Hematopoietic multipotent progenitor cell treated with erythropoietin and hydrocortisone succinate and interleukin-3 and kit ligand, for 6 days (in vitro differentiated cells): ENCODE data around the gene ITPRID2.
A peak's percentile ranks its signal among the peaks of the same experiment; 100 is the strongest.

ENCODE experiments used
- DNase-seq: peaks from one replicate; pipeline ENCODE4 v3.0.0-alpha.2; 2015

ITPRID2 gene

DNA sequence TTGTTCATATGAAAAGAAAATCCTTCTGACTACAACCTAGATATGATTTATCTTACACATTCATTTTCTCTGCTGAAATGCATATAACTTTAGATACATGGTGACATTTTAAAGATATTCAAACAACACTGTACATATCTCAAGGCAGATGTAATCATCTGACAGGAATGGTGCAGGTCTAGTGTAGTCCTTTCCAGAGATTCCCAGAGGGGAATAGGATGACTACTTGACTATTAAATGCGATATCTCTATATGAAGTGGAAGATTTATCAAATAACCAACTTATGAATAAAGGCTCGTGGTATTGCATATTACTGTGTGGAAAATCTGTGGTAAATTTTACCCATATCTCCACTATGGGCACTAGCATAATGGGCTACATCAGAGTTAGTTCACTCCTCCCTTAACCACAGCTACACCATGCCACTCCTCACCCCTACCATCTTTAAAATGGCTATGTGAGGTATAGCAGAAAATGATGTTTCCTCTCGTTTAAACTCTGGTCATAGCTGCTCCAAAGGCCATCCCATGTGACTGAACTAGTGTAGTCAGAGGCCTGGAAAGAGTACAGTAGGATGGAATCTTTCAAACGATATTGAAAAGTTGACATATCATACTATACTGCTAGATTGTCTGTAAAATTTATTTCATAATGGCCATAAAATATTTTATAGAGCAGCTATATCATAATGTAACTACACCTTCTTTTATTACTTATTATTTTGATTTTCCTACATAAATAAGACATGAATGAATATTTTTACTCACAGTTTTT is 9.1 kb upstream of the ITPRID2 start:
- no peak for DNase-seq

DNA sequence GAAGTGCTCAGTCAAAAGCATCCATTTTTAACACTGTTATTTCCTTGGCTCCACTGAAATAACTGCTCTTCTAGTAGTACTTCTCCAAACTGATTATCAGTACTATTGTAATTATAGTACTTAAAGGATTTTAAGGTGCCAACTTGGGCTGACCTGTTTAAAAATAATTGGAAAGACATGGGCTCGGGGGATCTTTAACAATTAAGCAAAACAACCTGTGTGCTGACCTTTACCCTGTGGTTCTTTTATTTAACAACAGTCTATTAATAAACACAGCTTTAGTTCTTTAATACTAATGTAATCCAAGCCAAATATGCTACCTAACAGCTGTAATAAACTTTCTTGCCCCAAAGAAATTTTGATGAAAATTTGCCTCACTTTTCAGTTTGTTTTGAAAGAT is 6.9 kb upstream of the ITPRID2 start:
- no peak for DNase-seq

GRCh38 chr2:181885096-181885495 is 6.4 kb upstream of the ITPRID2 start:
- no peak for DNase-seq

GRCh38 chr2:181886192-181886591 is 5.3 kb upstream of the ITPRID2 start:
- peak; percentile 25 for DNase-seq

GRCh38 chr2:181887045-181887444 is 4.5 kb upstream of the ITPRID2 start:
- no peak for DNase-seq

- DNase-seq = no peak
Measured at GRCh38 chr2:181889776-181890175, 1.8 kb upstream of the ITPRID2 start.

GRCh38 chr2:181890271-181890670 is 1.3 kb upstream of the ITPRID2 start:
- no peak for DNase-seq

- DNase-seq = peak; percentile 85
Measured at GRCh38 chr2:181891966-181892798, 652 bp downstream of the ITPRID2 start.

GRCh38 chr2:181892799-181893435 is 1.4 kb downstream of the ITPRID2 start:
- DNase-seq = no peak

- no peak for DNase-seq
Measured at GRCh38 chr2:181894381-181894780, 2.9 kb downstream of the ITPRID2 start.

DNA sequence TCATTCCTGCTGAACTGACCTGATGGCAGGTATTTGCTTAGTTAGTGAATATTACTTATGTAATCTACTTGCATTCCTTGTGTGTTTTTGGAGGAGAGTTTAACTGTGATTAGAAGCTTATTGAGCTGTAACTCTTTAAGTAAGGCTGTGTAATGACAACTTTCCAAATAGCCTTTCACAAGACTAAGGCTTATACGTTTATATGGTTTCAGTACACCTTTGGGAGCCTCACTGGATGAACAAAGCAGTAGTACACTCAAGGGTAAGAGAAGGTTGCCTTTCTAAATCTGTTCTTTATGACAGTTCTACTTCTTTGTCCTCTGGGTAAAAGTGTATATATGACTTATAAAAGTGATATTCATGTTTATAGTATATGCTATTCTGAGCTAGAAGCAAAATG is 4.3 kb downstream of the ITPRID2 start:
- no peak for DNase-seq

DNA sequence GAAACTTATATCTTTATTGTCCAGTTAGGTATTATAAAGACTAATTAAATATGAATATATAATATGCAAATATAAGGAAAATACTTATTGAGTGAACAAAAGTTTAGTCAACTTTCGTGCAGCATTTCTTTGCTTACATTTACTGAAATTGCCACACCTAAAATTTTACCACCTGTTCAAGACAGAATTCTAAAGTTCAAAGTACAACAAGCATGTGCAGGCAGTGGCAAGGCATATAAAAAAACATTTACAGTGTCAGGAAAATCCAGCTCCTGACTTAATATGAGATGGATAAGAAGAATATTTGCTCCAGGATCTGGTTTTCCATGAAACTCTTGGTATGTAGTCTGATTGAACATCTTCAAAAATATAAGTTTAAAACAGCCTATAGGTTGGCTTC is 4.8 kb downstream of the ITPRID2 start:
- DNase-seq = no peak

DNA sequence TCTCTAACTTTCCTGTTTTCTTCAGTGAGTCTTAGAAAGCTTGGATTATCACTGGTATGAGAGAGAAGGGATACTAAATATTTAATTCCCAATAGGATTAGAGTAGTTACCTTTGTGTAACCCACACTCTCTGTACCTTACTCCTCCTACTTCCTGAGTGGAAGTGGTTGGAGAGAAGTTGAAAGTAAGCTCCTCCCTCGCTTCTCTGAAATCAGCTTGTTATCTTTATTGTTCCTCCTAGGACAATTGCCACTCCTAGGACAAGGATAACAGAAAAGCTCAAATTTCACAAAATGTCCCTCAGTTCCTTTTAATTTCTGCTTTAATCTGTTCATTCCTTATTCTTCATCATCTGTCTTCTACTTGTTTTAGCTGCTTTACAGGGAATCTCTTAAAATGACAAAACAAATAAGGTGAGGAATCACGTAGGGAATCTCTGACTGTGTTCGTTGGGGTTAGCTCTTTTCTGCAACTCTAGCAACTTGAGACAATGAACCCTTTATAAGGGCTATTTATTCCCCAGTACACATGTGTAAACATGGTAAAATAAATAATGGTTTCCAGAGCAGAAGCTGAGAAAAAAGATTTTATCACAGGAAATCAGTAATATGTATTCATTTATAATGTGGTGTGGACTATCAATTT is 8.6 kb downstream of the ITPRID2 start:
- DNase-seq = peak; percentile 55

DNA sequence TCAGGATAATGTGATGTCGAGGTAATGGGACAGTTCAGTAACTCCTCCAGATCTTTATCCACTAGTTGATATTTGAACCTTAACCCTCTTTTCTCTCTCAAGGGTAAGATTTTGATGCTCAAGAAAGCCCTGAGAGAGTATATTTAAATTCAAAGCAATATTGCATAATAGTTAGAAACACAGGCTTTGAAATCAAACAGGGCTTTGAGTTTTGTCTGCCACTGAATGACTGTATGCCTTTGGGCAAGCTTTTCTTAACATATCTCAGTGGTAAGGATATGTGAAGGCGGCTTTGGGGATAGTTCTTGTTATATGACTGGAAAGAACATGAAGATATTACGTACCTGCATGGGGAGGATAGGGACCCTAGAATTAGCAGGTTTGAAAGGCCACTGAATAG is 11.1 kb downstream of the ITPRID2 start:
- DNase-seq = no peak

- peak; percentile 79 for DNase-seq
Measured at GRCh38 chr2:181904022-181904632, 12.6 kb downstream of the ITPRID2 start.

- DNase-seq = no peak
Measured at GRCh38 chr2:181907057-181907456, 15.5 kb downstream of the ITPRID2 start.

- no peak for DNase-seq
Measured at GRCh38 chr2:181907635-181908034, 16.1 kb downstream of the ITPRID2 start.

GRCh38 chr2:181910028-181910831 is 18.7 kb downstream of the ITPRID2 start:
- DNase-seq = no peak

GRCh38 chr2:181911830-181912229 is 20.3 kb downstream of the ITPRID2 start:
- no peak for DNase-seq

DNA sequence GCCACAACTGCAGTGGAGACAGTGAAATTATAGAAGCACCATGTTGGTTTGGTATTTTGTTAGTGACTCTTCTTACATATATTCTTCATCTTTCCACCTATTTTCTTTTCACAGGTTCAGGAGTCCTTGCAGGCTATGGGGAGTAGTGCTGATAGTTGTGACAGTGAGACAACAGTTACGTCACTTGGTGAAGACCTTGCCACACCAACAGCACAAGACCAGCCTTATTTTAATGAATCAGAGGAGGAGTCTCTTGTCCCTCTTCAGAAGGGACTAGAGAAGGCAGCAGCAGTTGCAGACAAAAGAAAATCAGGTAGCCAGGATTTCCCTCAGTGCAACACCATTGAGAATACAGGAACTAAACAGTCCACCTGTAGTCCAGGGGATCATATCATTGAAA is 23.6 kb downstream of the ITPRID2 start:
- no peak for DNase-seq

GRCh38 chr2:181916726-181917718 is 25.5 kb downstream of the ITPRID2 start:
- DNase-seq = no peak
